ENCODE data around the gene ZNF398. TPM values are rescaled to one million over a fixed set of nuclear protein-coding genes. Genes with fewer than 3 reads are reported as not detected.

ZNF398 gene
- total and polyA plus RNA-seq, 9 of the 15 experiments (the other 6 are each of a cell fraction or from before 2014, with no cell fraction given): 4.0 to 18.6 (median 10.4) TPM

DNA sequence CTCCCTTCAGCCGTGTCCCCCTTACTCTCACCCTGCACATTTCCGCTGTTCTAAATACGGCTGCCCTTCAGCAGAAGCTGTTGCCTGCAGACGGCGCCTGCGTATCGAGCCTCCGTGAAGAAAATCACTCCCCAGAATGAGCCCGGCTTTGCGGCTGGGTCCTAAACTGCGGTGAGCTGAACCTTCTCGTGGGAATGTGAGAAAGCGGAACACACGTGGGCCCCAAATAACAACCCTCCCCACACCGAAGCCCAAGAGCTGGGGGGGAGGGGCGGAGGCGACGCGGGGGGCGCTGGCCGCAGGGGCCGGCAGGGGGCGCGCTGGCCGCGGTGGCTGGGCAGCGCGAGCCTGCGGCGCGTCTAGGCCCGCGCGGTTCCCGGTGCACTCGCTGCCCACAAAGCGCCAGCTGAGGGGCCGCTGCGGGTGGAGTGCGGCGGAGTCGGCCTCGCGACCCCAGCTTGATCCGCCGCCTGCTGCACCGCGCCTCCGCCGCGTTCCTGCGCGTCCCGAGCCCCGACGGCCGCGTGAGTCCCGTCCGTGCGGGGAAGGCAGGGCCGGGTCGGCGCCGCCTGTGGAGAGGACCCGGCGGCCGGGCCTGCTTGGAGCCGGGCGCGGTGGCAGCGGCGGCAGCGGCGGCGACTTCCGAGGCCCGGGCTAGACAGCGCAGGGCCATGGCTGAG, at the start of gene ZNF398 (continued):
- peak in 1 of 2 experiments; percentile 77; a peak in 1 of 3 replicates for TF ChIP-seq CBX3 (IDR thresholded peaks at IDR 0.05; ENCODE audit: borderline replicate concordance in 1 of 2, low read length in 2 of 2)
- peak; percentile 74; the same call in 1 of the 2 replicates for TF ChIP-seq PHF8 (IDR thresholded peaks at IDR 0.05; ENCODE audit: borderline replicate concordance, low read length)
- TF ChIP-seq NCOA2 (IDR thresholded peaks at IDR 0.05; ENCODE audit: partially characterized antibody in 2 of 2): no peak
- TF ChIP-seq, protein P1, sequence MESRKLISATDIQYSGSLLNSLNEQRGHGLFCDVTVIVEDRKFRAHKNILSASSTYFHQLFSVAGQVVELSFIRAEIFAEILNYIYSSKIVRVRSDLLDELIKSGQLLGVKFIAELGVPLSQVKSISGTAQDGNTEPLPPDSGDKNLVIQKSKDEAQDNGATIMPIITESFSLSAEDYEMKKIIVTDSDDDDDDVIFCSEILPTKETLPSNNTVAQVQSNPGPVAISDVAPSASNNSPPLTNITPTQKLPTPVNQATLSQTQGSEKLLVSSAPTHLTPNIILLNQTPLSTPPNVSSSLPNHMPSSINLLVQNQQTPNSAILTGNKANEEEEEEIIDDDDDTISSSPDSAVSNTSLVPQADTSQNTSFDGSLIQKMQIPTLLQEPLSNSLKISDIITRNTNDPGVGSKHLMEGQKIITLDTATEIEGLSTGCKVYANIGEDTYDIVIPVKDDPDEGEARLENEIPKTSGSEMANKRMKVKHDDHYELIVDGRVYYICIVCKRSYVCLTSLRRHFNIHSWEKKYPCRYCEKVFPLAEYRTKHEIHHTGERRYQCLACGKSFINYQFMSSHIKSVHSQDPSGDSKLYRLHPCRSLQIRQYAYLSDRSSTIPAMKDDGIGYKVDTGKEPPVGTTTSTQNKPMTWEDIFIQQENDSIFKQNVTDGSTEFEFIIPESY (CRISPR knock-in tag; IDR thresholded peaks at IDR 0.05): peak; percentile 94; the same call in 1 of the 2 replicates
- TF ChIP-seq DACH1 (IDR thresholded peaks at IDR 0.05; ENCODE audit: partially characterized antibody): no peak
- 0 out of 2 replicates have a peak, but pooled peaks have one; percentile 6 for TF ChIP-seq HDAC6 (IDR thresholded peaks at IDR 0.05; ENCODE audit: low read depth, low read length)
- TF ChIP-seq, protein P2, sequence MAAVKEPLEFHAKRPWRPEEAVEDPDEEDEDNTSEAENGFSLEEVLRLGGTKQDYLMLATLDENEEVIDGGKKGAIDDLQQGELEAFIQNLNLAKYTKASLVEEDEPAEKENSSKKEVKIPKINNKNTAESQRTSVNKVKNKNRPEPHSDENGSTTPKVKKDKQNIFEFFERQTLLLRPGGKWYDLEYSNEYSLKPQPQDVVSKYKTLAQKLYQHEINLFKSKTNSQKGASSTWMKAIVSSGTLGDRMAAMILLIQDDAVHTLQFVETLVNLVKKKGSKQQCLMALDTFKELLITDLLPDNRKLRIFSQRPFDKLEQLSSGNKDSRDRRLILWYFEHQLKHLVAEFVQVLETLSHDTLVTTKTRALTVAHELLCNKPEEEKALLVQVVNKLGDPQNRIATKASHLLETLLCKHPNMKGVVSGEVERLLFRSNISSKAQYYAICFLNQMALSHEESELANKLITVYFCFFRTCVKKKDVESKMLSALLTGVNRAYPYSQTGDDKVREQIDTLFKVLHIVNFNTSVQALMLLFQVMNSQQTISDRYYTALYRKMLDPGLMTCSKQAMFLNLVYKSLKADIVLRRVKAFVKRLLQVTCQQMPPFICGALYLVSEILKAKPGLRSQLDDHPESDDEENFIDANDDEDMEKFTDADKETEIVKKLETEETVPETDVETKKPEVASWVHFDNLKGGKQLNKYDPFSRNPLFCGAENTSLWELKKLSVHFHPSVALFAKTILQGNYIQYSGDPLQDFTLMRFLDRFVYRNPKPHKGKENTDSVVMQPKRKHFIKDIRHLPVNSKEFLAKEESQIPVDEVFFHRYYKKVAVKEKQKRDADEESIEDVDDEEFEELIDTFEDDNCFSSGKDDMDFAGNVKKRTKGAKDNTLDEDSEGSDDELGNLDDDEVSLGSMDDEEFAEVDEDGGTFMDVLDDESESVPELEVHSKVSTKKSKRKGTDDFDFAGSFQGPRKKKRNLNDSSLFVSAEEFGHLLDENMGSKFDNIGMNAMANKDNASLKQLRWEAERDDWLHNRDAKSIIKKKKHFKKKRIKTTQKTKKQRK (IDR thresholded peaks at IDR 0.05; ENCODE audit: borderline replicate concordance, low read depth, low read length): no peak
- TF ChIP-seq ZC3H11A (IDR thresholded peaks at IDR 0.05; ENCODE audit: low read depth, low read length): no peak
- TF ChIP-seq, protein P3, sequence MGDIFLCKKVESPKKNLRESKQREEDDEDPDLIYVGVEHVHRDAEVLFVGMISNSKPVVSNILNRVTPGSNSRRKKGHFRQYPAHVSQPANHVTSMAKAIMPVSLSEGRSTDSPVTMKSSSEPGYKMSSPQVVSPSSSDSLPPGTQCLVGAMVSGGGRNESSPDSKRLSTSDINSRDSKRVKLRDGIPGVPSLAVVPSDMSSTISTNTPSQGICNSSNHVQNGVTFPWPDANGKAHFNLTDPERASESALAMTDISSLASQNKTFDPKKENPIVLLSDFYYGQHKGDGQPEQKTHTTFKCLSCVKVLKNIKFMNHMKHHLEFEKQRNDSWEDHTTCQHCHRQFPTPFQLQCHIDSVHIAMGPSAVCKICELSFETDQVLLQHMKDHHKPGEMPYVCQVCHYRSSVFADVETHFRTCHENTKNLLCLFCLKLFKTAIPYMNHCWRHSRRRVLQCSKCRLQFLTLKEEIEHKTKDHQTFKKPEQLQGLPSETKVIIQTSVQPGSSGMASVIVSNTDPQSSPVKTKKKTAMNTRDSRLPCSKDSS (IDR thresholded peaks at IDR 0.05; ENCODE audit: low read depth, partially characterized antibody): no peak
- no peak for TF ChIP-seq ZNF133 (CRISPR knock-in tag; IDR thresholded peaks at IDR 0.05)
- TF ChIP-seq POLR2H (tag; IDR thresholded peaks at IDR 0.05; ENCODE audit: low read depth): no peak
- 0 out of 4 replicates have a peak, but pooled peaks of 1 of the 2 experiments have one; percentile 20 for TF ChIP-seq TEAD1 (CRISPR knock-in tag; IDR thresholded peaks at IDR 0.05)
- TF ChIP-seq ZNF184 (CRISPR knock-in tag; IDR thresholded peaks at IDR 0.05): no peak
- TF ChIP-seq, protein P4, sequence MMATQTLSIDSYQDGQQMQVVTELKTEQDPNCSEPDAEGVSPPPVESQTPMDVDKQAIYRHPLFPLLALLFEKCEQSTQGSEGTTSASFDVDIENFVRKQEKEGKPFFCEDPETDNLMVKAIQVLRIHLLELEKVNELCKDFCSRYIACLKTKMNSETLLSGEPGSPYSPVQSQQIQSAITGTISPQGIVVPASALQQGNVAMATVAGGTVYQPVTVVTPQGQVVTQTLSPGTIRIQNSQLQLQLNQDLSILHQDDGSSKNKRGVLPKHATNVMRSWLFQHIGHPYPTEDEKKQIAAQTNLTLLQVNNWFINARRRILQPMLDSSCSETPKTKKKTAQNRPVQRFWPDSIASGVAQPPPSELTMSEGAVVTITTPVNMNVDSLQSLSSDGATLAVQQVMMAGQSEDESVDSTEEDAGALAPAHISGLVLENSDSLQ (IDR thresholded peaks at IDR 0.05): no peak
- no peak for TF ChIP-seq PCBP2 (IDR thresholded peaks at IDR 0.05; ENCODE audit: low read depth, low read length, poor library complexity, severe bottlenecking)
- TF ChIP-seq PHB2 (IDR thresholded peaks at IDR 0.05; ENCODE audit: low read depth): peak; percentile 18; the same call in 1 of the 2 replicates
- TF ChIP-seq BRD9 (IDR thresholded peaks at IDR 0.05; ENCODE audit: low read depth, partially characterized antibody): peak; percentile 86
- TF ChIP-seq CCNT2 (IDR thresholded peaks at IDR 0.05; ENCODE audit: borderline replicate concordance, extremely low read depth, insufficient read length, low read depth, low read length): peak; percentile 94
- TF ChIP-seq NBN (IDR thresholded peaks at IDR 0.05; ENCODE audit: low read depth): peak; percentile 85

Measured in K562 (cell line).